OCI-LY7 (cell line): ENCODE measurements around the gene OPHN1.

Source experiments
- CTCF ChIP-seq: fragments of 200-600 bp; sonication (generic); conservative IDR thresholded peaks from 2 replicates; pipeline ENCODE4 v1.5.1; 2014; ENCODE audit warnings: mild to moderate bottlenecking, antibody characterized with exemption, low read length, moderate library complexity, mixed read lengths
- EZH2phosphoT487 ChIP-seq: fragments of 200-600 bp; sonication (generic); IDR thresholded peaks from 2 replicates; pipeline ENCODE4 v1.6.1; 2018; ENCODE audit warnings: low read depth, borderline replicate concordance, mild to moderate bottlenecking, mixed run types, antibody characterized with exemption, low read length, moderate library complexity, mixed read lengths

- no peak for TF ChIP-seq EZH2phosphoT487
- no peak for TF ChIP-seq CTCF
These were observed 7.1 kb upstream of the OPHN1 start for GRCh38 chrX:68440442-68440841.
